Measurements from ENCODE around the gene SMARCA2.

GRCh38 chr9:2126331-2126803 is 111.2 kb downstream of the SMARCA2 start:
- no peak for TF ChIP-seq FOXP2 (optimal IDR thresholded peaks at IDR 0.05; ENCODE audit: borderline replicate concordance, extremely low read depth, extremely low read length, insufficient read depth)
- no peak for TF ChIP-seq POLR2AphosphoS5 (IDR thresholded peaks at IDR 0.05; ENCODE audit: low read depth, low read length)
